ENCODE data around the gene TBC1D13.
"Not testable (repeated sequence)": the region's sequence is repeated elsewhere in the genome, so short reads cannot be mapped to it uniquely, and the experiment has no call there.

The TBC1D13 gene

GRCh38 chr9:128823903-128824406, 36.9 kb downstream of the TBC1D13 start:
- DNase-seq (no peak), ATAC-seq (no peak)
- Mint-ChIP-seq H3K4me1 (peaks cover 58% of the 10 kb centered on the region), H3K27ac (peak overlapping the region in 1 of 2 donors; percentile 63), H3K4me3 (no peak overlapping the region), H3K27me3 (no peaks in the 10 kb centered on the region), H3K9me3 (no peaks in the 10 kb centered on the region)

DNA sequence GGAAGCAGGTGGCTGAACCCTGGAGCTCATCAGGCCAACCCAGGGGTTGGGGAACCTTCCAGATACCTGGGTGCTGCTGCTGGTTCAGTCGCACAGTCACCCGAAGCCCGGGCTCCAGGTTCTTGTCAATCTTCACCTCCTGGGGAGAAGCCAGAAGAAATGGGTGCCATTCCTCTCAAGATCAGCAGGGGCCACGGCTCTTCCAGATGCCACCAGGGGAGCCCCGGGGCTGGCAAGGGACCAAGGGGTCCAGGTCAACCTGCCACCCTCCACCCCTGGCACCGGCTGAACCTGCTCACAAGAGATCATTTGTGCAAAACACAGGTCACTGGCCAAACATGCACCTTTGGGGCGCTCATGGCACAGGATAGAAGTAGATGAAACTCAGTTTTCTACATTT, 37.9 kb downstream of the TBC1D13 start:
- no peak for ATAC-seq
- Mint-ChIP-seq H3K4me1 (peaks cover 55% of the 10 kb centered on the region), H3K9me3 (no peaks in the 10 kb centered on the region), H3K27me3 (no peaks in the 10 kb centered on the region), H3K27ac (no peak overlapping the region), H3K4me3 (no peak overlapping the region)
- no peak for DNase-seq

DNA sequence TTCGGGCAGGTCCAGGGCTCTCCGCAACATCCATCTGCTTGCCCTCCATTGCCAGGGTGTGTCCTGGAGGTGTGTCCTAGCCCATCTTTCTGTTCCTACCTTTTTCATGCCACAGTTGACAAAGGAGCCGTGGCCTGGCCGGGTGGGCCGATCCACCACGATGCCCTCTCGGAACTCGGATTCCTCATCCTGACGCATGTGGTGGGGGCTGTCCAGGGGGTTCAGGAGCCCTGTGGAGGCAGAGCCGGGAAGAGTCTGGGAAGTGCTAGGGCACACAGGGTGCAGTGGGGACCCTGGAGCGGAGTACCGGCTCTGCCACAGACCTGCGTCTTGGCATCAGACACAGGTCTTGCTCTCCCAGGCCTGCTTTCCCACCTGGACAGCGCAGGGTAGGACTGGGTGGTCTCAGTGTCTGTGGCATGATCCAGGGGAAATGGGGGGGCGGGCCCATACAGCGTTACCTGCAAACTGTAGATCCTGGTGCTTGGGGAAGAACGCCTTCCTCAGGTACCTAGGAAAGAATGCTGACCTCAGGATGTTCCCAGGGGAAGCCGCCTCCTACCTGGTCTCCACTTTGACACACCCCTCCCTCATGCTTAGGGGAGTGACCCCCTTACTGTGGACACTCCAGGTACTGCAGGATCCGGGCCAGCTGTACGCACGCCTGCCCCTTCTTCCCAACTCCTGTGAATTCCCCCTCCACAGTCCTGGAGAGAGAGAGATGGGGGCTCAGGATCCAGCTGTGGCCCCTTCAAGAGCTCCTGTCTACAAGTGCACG, 39.1 kb downstream of the TBC1D13 start:
- H3K4me1 Mint-ChIP-seq = peaks cover 48% of the 10 kb centered on the region
- H3K9me3 Mint-ChIP-seq = no peaks in the 10 kb centered on the region
- peak overlapping the region in 1 of 2 donors; percentile 27 for H3K27ac Mint-ChIP-seq
- no peak for DNase-seq
- no peak overlapping the region for H3K4me3 Mint-ChIP-seq
- no peak for ATAC-seq
- H3K27me3 Mint-ChIP-seq = no peaks in the 10 kb centered on the region

DNA sequence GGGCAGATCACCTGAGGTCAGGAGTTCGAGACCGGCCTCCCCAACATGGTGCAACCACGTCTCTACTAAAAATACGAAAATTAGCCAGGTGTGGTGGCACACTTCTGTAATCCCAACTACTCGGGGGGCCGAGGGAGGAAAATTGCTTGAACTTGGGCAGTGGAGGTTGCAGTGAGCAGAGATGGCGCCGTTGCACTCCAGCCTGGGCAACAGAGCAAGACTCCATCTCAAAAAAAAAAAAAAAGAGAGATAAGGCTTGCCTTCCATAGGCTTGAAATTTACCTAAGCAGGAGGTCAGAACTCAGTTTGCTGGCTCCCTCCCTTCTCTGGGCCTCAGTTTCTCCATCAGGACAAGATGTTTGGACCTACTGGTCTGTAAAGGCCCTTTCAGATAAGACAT, 41.2 kb downstream of the TBC1D13 start:
- Mint-ChIP-seq H3K27me3 (no peaks in the 10 kb centered on the region), H3K4me3 (peak overlapping the region; percentile 95 to 99), H3K4me1 (peaks cover 37% of the 10 kb centered on the region), H3K27ac (peak overlapping the region in 1 of 2 donors; percentile 98), H3K9me3 (no peaks in the 10 kb centered on the region)
- no peak for ATAC-seq
- no peak for DNase-seq

GRCh38 chr9:128828719-128829452, 41.8 kb downstream of the TBC1D13 start:
- no peak for ATAC-seq

GRCh38 chr9:128829477-128830251, 42.6 kb downstream of the TBC1D13 start, which contains the start of gene SPOUT1:
Gene SPOUT1, minus strand, starts transcription at chr9:128829794. Its CDS starts 14 bp downstream, at chr9:128829780.
- H3K27me3 Mint-ChIP-seq = no peaks in the 10 kb centered on the region
- peak within 1 kb of the TSS; percentile 96 to 98 for H3K27ac Mint-ChIP-seq
- no peaks in the 10 kb centered on the region for H3K9me3 Mint-ChIP-seq
- DNase-seq (peak; percentile 89 to 94), ATAC-seq (peak; percentile 99)
- H3K4me3 Mint-ChIP-seq = peak within 1 kb of the TSS; percentile 95 to 99
- H3K4me1 Mint-ChIP-seq = peaks cover 37% of the 10 kb centered on the region

More at GRCh38 chr9:128828719-128829452, 41.8 kb downstream of the TBC1D13 start:
- H3K9me3 Mint-ChIP-seq = no peaks in the 10 kb centered on the region
- H3K27ac Mint-ChIP-seq = peak overlapping the region; percentile 96 to 98
- H3K4me1 Mint-ChIP-seq = peaks cover 37% of the 10 kb centered on the region
- no peaks in the 10 kb centered on the region for H3K27me3 Mint-ChIP-seq
- peak in 1 of 2 donors; percentile 13 for DNase-seq
- H3K4me3 Mint-ChIP-seq = peak overlapping the region; percentile 95 to 99

- H3K9me3 Mint-ChIP-seq = no peaks in the 10 kb centered on the region
- no peak overlapping the region for H3K4me3 Mint-ChIP-seq
- no peaks in the 10 kb centered on the region for H3K27me3 Mint-ChIP-seq
- peaks cover 14% of the 10 kb centered on the region for H3K4me1 Mint-ChIP-seq
- DNase-seq = no peak
- H3K27ac Mint-ChIP-seq = no peak overlapping the region
- no peak for ATAC-seq
These were observed 46.6 kb downstream of the TBC1D13 start for GRCh38 chr9:128833696-128834095.

DNA sequence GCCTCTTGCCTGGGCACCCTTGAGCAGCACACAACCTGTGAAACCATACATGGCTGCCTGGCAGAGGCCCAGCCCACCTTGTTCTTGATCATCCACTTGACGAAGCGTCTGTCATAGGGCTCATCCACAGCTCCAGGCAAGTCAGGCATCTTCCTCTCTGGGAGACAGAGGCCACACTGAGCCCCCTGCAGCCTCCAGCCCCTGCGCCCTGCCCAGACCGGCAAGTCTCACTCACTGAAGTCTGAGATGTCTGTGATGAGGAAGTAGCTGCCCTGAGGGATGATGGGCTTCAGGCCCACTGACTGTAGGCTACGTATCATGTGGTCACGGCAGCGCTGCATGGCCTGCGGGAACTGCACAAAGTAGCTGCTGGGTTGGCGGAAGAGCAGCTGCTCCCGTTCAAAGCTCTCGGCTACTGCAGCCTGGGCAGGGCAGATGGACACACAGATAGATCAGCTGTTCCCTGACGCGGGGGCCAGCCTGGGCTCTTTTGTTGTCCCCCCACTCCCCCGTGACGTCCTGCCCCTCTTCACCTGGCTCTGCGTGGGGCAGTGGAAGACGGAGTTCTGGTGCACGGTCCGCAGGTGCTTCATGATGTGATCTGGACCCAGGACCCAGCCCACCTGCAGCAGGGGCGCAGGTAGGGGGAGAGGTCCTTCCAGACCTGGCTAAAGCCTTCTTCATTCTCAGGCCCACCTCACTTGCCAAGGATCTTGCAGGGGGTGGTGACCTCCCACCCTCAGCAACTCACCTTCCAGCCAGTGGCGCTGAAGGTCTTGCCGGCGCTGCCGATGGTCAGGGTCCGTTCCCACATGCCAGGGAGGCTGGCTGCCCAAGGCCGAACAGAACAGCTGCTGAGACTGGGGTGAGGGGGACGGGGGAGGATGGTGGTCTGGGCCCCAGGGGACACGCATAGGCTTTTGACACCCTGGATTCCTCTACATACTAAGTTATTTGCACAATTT, 48.5 kb downstream of the TBC1D13 start:
- Mint-ChIP-seq H3K4me3 (no peak overlapping the region), H3K27me3 (no peaks in the 10 kb centered on the region), H3K9me3 (no peaks in the 10 kb centered on the region), H3K27ac (peak overlapping the region in 1 of 2 donors; percentile 12), H3K4me1 (no peaks in the 10 kb centered on the region)
- ATAC-seq = no peak
- DNase-seq = no peak

DNA sequence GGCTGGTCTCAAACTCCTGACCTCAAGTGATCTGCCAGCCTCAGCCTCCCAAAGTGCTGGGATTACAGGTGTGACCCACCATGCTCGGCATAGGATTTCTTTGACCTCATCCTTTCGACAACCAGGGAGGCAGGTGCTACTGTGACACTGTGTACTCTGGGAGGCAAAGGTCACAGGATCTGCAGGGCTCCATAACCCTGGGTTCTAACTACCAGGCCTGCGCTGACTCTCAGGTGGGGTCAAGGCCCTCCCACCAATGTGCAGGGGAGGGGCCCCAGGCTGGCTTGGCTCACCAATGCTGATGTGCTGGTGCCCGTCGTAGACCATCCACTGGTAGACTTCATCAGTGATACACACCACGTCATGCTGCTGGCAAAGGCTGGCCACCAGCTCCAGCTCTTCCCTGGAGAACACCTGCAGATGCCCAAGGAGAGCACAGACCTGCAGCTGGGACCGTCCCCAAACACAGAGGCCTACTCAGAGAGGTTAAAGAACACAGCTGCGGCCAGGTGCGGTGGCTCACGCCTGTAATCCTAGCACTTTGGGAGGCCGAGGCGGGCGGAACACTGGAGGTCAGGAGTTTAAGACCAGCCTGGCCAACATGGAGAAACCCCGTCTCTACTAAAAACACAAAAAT, 49.6 kb downstream of the TBC1D13 start:
- H3K9me3 Mint-ChIP-seq = no peaks in the 10 kb centered on the region
- no peak overlapping the region for H3K4me3 Mint-ChIP-seq
- no peaks in the 10 kb centered on the region for H3K27me3 Mint-ChIP-seq
- H3K27ac Mint-ChIP-seq = no peak overlapping the region
- no peaks in the 10 kb centered on the region for H3K4me1 Mint-ChIP-seq
- no peak for DNase-seq
- no peak for ATAC-seq

- H3K4me3 Mint-ChIP-seq = no peak overlapping the region
- DNase-seq (no peak), ATAC-seq (no peak)
- H3K27ac Mint-ChIP-seq = no peak overlapping the region
- no peaks in the 10 kb centered on the region for H3K27me3 Mint-ChIP-seq
- no peaks in the 10 kb centered on the region for H3K9me3 Mint-ChIP-seq
- no peaks in the 10 kb centered on the region for H3K4me1 Mint-ChIP-seq
These were observed 51.3 kb downstream of the TBC1D13 start for GRCh38 chr9:128838338-128838737.

DNA sequence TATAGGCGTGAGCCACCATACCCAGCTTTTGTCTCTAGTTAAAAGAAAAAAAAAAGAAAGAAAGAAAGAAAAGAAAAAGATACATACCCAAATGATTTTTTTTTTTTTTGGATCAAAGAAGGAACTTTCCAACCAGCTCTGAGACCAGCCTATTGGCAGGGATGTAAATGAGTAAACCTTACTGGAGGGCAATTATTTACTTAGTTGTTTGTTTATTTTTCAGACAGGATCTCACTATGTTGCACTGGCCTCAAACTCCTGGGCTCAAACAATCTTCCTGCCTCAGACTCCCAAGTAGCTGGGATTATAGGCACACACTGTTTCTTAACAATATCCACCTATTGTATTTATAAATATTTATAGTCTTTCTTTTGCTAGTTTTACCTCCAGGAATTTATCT, 53.5 kb downstream of the TBC1D13 start:
- Mint-ChIP-seq H3K9me3 (no peaks in the 10 kb centered on the region), H3K27ac (no peak overlapping the region), H3K4me3 (no peak overlapping the region), H3K4me1 (no peaks in the 10 kb centered on the region), H3K27me3 (no peaks in the 10 kb centered on the region)
- no peak for ATAC-seq
- DNase-seq = no peak

- H3K27ac Mint-ChIP-seq = peak overlapping the region; percentile 28 to 42
- DNase-seq (no peak), ATAC-seq (no peak)
- H3K9me3 Mint-ChIP-seq = no peaks in the 10 kb centered on the region
- no peaks in the 10 kb centered on the region for H3K27me3 Mint-ChIP-seq
- no peaks in the 10 kb centered on the region for H3K4me1 Mint-ChIP-seq
- H3K4me3 Mint-ChIP-seq = no peak overlapping the region
These were observed 54.8 kb downstream of the TBC1D13 start for GRCh38 chr9:128841694-128842492.

DNA sequence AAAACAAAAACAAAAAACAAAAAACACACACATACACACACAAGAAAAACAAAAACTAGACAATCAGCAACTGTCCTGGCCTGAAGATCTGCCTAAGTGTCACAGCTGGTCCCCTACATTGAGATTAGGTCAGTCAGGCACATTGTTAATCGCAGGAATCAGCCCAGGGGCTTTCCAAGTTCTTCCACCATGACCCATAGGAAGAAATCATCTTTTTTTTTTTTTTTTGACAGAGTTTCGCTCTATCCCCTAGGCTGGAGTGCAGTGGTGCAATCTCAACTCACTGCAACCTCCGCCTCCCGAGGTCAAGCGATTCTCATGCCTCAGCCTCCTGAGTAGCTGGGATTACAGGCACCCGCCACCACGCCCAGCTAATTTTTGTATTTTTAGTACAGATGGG, 56.1 kb downstream of the TBC1D13 start:
- H3K27me3 Mint-ChIP-seq, ATAC-seq, H3K4me1 Mint-ChIP-seq, H3K4me3 Mint-ChIP-seq, DNase-seq, H3K9me3 Mint-ChIP-seq: not testable (repeated sequence)
- H3K27ac Mint-ChIP-seq = peak overlapping the region in 1 of 2 donors; percentile 59

All from stimulated activated naive CD8-positive, alpha-beta T cell treated with anti-CD3 and anti-CD28 coated beads, Interleukin-15, amount 100 ng/mL, for 72 hours (primary cell).